ENCODE data around the gene GATC. TPM values are rescaled to one million over a fixed set of nuclear protein-coding genes. Genes with fewer than 3 reads are reported as not detected.
A peak's percentile ranks its signal among the peaks of the same experiment; 100 is the strongest.

The GATC gene
- total and polyA plus RNA-seq, 2 experiments from 2014 or later, result 18.5 to 20.1 TPM

DNA sequence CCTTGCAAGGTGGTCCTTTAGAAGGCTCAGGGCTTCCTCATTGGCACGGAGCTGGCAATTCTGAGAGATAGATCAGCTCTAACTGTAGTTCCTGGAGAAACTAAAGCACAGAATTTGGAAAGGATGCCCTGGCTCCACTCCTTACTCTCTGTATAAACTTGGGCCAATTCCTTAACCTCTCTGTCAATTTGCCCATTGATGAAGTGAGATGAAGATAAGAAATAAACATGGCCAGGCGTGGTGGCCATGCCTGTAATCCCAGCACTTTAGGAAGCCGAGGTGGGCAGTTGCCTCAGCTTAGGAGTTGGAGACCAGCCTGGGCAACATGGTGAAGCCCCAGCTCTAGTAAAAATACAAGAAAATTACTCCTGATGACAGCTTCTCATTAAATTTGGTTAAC, 42.4 kb upstream of the GATC start:
- no peak overlapping the region for H3K27ac ChIP-seq (ENCODE audit: low read depth)
- Mint-ChIP-seq H3K9me3 (no peaks in the 10 kb centered on the region), H3K36me3 (ENCODE audit: low read depth) (no peaks in the 10 kb centered on the region), H3K4me1 (peaks cover 17% of the 10 kb centered on the region), H3K4me3 (no peak overlapping the region), H3K27me3 (ENCODE audit: insufficient read depth, low read depth, poor library complexity) (peaks cover 10% of the 10 kb centered on the region), H3K27ac (no peak overlapping the region)
- peaks cover 9% of the 10 kb centered on the region; the same call in 1 of the 2 replicates for H3F3A ChIP-seq (replicated peaks; ENCODE audit: low read depth)
- H3K4me3 ChIP-seq, result no peak overlapping the region
- H4K20me1 ChIP-seq (replicated peaks; ENCODE audit: insufficient read depth), result no peaks in the 10 kb centered on the region
- no peaks in the 10 kb centered on the region for H3K9me2 ChIP-seq (ENCODE audit: insufficient read depth)
- peaks cover 19% of the 10 kb centered on the region; the same call in 1 of the 2 replicates for H3K4me1 ChIP-seq (ENCODE audit: insufficient read depth)
- ATAC-seq (no peak), DNase-seq (ENCODE audit: low spot score) (no peak)
- TF ChIP-seq JUNB (IDR thresholded peaks at IDR 0.05; ENCODE audit: unreplicated experiment) (no peak), REST (IDR thresholded peaks at IDR 0.05; ENCODE audit: unreplicated experiment) (no peak), ZNF331 (CRISPR knock-in tag; IDR thresholded peaks at IDR 0.05; ENCODE audit: low read depth) (no peak), NANOG (IDR thresholded peaks at IDR 0.05; ENCODE audit: borderline replicate concordance) (no peak), POLR2AphosphoS5 (IDR thresholded peaks at IDR 0.05; ENCODE audit: low read depth) (no peak), STAT1 (IDR thresholded peaks at IDR 0.05; ENCODE audit: unreplicated experiment) (no peak), EZH2phosphoT487 (IDR thresholded peaks at IDR 0.05; ENCODE audit: unreplicated experiment) (no peak), ZNF114 (CRISPR knock-in tag; IDR thresholded peaks at IDR 0.05) (no peak)
- H3K27me3 ChIP-seq (ENCODE audit: insufficient read depth), result no peaks in the 10 kb centered on the region
- no peaks in the 10 kb centered on the region for H3K36me3 ChIP-seq (ENCODE audit: insufficient read depth)
- no peak overlapping the region; the same call in 1 of the 2 replicates for H2AFZ ChIP-seq
- no peak overlapping the region for H3K4me2 ChIP-seq
- no peaks in the 10 kb centered on the region for H3K79me2 ChIP-seq (replicated peaks; ENCODE audit: insufficient read depth)

DNA sequence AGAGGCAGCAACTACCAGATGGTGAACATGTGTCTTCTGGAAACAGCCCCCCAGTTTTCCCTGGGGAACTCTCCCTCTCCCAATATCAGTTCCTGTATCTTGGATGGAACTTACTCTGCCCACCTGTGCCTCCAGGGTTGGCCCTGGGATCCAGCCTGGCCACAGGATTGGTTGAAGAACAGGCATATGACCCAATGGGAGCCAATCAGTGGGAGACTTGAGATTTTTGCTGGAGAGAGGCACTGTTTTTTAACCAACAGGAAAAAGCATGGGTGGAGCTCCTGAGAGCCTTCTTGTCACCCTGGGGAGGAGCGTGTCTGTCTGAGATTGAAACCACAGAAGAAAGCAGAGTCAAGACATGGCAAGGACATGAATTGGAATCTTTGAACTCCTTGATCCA, 42.0 kb upstream of the GATC start:
- Histone ChIP-seq H3K4me3 (no peak overlapping the region), H3K4me1 (ENCODE audit: insufficient read depth) (peaks cover 19% of the 10 kb centered on the region; the same call in 1 of the 2 replicates), H3K27me3 (ENCODE audit: insufficient read depth) (no peaks in the 10 kb centered on the region), H2AFZ (no peak overlapping the region), H3K9me2 (ENCODE audit: insufficient read depth) (no peaks in the 10 kb centered on the region), H3K27ac (ENCODE audit: low read depth) (no peak overlapping the region), H3F3A (replicated peaks; ENCODE audit: low read depth) (peaks cover 8% of the 10 kb centered on the region; the same call in 1 of the 2 replicates), H4K20me1 (replicated peaks; ENCODE audit: insufficient read depth) (no peaks in the 10 kb centered on the region), H3K79me2 (replicated peaks; ENCODE audit: insufficient read depth) (no peaks in the 10 kb centered on the region), H3K36me3 (ENCODE audit: insufficient read depth) (no peaks in the 10 kb centered on the region), H3K4me2 (no peak overlapping the region)
- Mint-ChIP-seq H3K27ac (no peak overlapping the region), H3K36me3 (ENCODE audit: low read depth) (no peaks in the 10 kb centered on the region), H3K4me1 (peaks cover 17% of the 10 kb centered on the region), H3K27me3 (ENCODE audit: insufficient read depth, low read depth, poor library complexity) (peaks cover 10% of the 10 kb centered on the region), H3K9me3 (no peaks in the 10 kb centered on the region), H3K4me3 (no peak overlapping the region)
- DNase-seq (ENCODE audit: low spot score) (peak; percentile 35), ATAC-seq (no peak)
- TF ChIP-seq EZH2phosphoT487 (IDR thresholded peaks at IDR 0.05; ENCODE audit: unreplicated experiment), result no peak
- TF ChIP-seq, protein P1, sequence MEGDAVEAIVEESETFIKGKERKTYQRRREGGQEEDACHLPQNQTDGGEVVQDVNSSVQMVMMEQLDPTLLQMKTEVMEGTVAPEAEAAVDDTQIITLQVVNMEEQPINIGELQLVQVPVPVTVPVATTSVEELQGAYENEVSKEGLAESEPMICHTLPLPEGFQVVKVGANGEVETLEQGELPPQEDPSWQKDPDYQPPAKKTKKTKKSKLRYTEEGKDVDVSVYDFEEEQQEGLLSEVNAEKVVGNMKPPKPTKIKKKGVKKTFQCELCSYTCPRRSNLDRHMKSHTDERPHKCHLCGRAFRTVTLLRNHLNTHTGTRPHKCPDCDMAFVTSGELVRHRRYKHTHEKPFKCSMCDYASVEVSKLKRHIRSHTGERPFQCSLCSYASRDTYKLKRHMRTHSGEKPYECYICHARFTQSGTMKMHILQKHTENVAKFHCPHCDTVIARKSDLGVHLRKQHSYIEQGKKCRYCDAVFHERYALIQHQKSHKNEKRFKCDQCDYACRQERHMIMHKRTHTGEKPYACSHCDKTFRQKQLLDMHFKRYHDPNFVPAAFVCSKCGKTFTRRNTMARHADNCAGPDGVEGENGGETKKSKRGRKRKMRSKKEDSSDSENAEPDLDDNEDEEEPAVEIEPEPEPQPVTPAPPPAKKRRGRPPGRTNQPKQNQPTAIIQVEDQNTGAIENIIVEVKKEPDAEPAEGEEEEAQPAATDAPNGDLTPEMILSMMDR (conservative IDR thresholded peaks at IDR 0.05; ENCODE audit: low read depth in 2 of 2), result no peak
- TF ChIP-seq STAT1 (IDR thresholded peaks at IDR 0.05; ENCODE audit: unreplicated experiment), result no peak
- no peak for TF ChIP-seq NANOG (IDR thresholded peaks at IDR 0.05; ENCODE audit: borderline replicate concordance)
- TF ChIP-seq CREB1 (CRISPR knock-in tag; IDR thresholded peaks at IDR 0.05; ENCODE audit: low read depth), result no peak
